ENCODE data around the gene MAN2A2. TPM values are rescaled to one million over a fixed set of nuclear protein-coding genes. Genes with fewer than 3 reads are reported as not detected.
A peak's percentile ranks its signal among the peaks of the same experiment; 100 is the strongest.

The MAN2A2 gene
- total and polyA plus RNA-seq, 2 experiments from 2014 or later: 4.3 to 7.7 TPM

DNA sequence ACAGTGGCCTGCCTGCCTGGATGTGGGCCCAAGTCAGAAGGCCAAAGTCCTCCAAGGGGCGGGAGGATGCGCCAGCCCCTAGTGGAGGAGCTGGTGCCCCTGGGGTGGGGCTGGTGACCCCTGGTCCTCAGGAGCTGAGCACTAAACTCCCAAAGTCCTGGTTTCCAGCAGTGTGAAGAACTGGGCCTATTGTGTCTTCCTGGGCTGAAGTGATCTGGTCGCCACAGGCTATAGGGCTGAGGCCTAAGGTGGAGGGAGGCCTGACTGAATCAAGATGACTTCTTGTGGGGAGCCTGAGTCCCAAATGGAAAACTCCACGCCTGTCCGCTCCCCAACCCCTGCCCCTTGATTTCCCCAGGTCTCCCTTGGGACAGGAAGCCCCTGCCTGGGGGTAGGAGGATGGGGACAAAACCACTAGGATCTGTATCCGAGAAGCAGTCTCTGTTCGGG is 19.6 kb upstream of the MAN2A2 start:
- DNase-seq: peak; percentile 39
- peak overlapping the region; percentile 69 for H3K4me2 ChIP-seq (ENCODE audit: unreplicated experiment)
- peak overlapping the region; percentile 91 for H2AFZ ChIP-seq
- H3F3A ChIP-seq (ENCODE audit: insufficient read depth): peaks cover 6% of the 10 kb centered on the region; the same call in 1 of the 2 replicates
- TF ChIP-seq EZH2phosphoT487 (IDR thresholded peaks at IDR 0.05; ENCODE audit: insufficient read depth, low read depth) (no peak), EZH2 (IDR thresholded peaks at IDR 0.05; ENCODE audit: insufficient read depth, poor library complexity, severe bottlenecking) (no peak)
- no peaks in the 10 kb centered on the region for H3K9me3 ChIP-seq (ENCODE audit: low read depth)
- no peaks in the 10 kb centered on the region for H4K20me1 ChIP-seq (ENCODE audit: insufficient read depth)
- peak overlapping the region; percentile 85 for H3K9ac ChIP-seq
- H3K4me3 ChIP-seq: peak overlapping the region; percentile 65; the same call in 1 of the 2 replicates
- H3K9me2 ChIP-seq (ENCODE audit: insufficient read depth): no peaks in the 10 kb centered on the region
- WGBS, 2 experiments (ENCODE audit: low coverage in 1 of 2, low lambda C conversion rate in 2 of 2, missing lambda C conversion rate in 2 of 2): 64 to 65% methylated on average over 7 of the region's 7 CpGs
- H3K79me2 ChIP-seq (ENCODE audit: insufficient read depth): no peaks in the 10 kb centered on the region
- peaks cover 4% of the 10 kb centered on the region; the same call in 1 of the 2 replicates for H3K4me1 ChIP-seq (ENCODE audit: insufficient read depth)
- 0 out of 2 replicates have a peak, but pooled peaks cover 1% of the 10 kb centered on the region for H3K36me3 ChIP-seq (ENCODE audit: low read depth)
- H3K27ac ChIP-seq: 0 out of 2 replicates have a peak overlapping the region, but pooled peaks have one; percentile 26
- no peaks in the 10 kb centered on the region for H3K27me3 ChIP-seq (replicated peaks; ENCODE audit: insufficient read depth)
- in situ Hi-C loops (cut with MboI): loop anchor here (10.0 to 25.0 kb wide), 2 partner anchors 229 to 571 kb away; no protein-coding TSS in a partner anchor

DNA sequence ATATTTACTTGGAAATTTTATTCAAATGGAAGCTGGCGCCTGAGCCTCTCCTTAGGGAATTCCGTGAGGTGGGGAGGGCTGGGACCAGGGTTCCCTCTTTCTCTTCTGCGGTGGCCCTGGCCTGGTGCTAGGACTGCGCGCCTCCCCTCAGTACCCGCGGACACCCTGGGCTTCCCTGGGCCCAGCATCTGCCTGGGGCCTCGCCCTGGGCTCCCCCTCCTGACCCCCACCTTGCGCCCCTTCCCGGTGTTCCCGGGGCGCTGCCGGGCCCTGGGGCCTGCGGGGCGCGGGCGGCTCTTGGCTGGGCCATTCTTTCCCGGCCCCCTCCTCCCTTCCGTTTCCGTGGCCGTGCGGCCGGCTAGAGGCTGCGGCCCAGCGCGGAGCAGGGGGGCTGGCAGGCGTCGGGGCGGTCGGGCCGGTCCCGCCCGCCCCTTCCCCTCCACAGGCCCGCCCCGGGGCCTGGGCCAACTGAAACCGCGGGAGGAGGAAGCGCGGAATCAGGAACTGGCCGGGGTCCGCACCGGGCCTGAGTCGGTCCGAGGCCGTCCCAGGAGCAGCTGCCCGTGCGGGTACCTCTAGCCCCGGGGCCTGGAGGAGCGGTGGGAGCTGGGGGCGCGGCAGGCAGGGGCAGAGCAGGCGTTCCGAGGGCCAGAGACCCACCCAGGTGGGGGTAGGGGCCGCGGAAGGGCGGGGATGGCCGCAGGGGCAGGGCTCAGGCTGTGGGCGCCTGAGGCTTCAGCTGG is 19.0 kb upstream of the MAN2A2 start, which contains the start of gene FES:
TSS of gene FES (plus strand) at position 529 of the 743 bp plus-strand sequence. CDS start 542 bp downstream, outside the sequence.
- no peaks in the 10 kb centered on the region for H3K27me3 ChIP-seq (replicated peaks; ENCODE audit: insufficient read depth)
- in situ Hi-C loops (cut with MboI): loop anchor here (10.0 to 25.0 kb wide), 2 partner anchors 229 to 572 kb away; no protein-coding TSS in a partner anchor
- peaks cover 6% of the 10 kb centered on the region; the same call in 1 of the 2 replicates for H3F3A ChIP-seq (ENCODE audit: insufficient read depth)
- no peaks in the 10 kb centered on the region for H3K9me2 ChIP-seq (ENCODE audit: insufficient read depth)
- no peak for TF ChIP-seq EZH2 (IDR thresholded peaks at IDR 0.05; ENCODE audit: insufficient read depth, poor library complexity, severe bottlenecking)
- no peak for TF ChIP-seq EZH2phosphoT487 (IDR thresholded peaks at IDR 0.05; ENCODE audit: insufficient read depth, low read depth)
- peak within 1 kb of the TSS; percentile 65 for H3K4me3 ChIP-seq
- no peaks in the 10 kb centered on the region for H3K79me2 ChIP-seq (ENCODE audit: insufficient read depth)
- H3K9me3 ChIP-seq (ENCODE audit: low read depth): no peaks in the 10 kb centered on the region
- H3K4me1 ChIP-seq (ENCODE audit: insufficient read depth): peaks cover 4% of the 10 kb centered on the region; the same call in 1 of the 2 replicates
- no peaks in the 10 kb centered on the region for H3K36me3 ChIP-seq (ENCODE audit: low read depth)
- DNase-seq: peak; percentile 53
- 4 to 8% methylated on average over 18 to 50 of the region's 58 CpGs for WGBS, 2 experiments (ENCODE audit: low coverage in 1 of 2, low lambda C conversion rate in 2 of 2, missing lambda C conversion rate in 2 of 2)
- H3K27ac ChIP-seq: 0 out of 2 replicates have a peak within 1 kb of the TSS, but pooled peaks have one; percentile 26
- peak within 1 kb of the TSS; percentile 85 for H3K9ac ChIP-seq
- H3K4me2 ChIP-seq (ENCODE audit: unreplicated experiment): peak within 1 kb of the TSS; percentile 69
- peak within 1 kb of the TSS; percentile 91 for H2AFZ ChIP-seq
- no peaks in the 10 kb centered on the region for H4K20me1 ChIP-seq (ENCODE audit: insufficient read depth)

DNA sequence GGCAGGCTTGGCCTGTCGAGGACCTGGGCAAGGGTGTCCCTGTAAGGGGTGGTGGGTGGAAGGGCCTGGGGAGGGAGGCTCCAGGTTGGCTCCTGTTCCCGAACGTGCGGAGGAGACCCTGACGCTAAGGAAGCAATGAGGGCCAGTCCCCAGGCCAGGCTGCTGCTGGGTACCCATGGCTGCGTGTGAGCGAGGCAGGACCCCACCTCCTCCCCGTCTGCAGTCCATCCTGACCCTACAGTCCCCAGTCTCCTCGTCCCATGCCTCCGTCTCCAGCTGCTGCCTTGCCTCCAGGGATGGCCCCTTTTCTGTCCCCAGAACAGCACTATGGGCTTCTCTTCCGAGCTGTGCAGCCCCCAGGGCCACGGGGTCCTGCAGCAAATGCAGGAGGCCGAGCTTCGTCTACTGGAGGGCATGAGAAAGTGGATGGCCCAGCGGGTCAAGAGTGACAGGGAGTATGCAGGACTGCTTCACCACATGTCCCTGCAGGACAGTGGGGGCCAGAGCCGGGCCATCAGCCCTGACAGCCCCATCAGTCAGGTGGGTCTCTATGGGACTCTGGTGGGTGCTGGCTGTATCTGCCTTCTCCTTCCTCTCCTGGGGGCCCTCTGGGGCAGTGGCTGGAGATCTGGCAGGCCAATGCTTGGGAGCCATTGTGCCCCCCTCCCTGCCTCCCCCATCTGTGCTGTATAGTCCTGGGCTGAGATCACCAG is 18.2 kb upstream of the MAN2A2 start:
- 47 to 59% methylated on average over 10 to 15 of the region's 16 CpGs for WGBS, 2 experiments (ENCODE audit: low coverage in 1 of 2, low lambda C conversion rate in 2 of 2, missing lambda C conversion rate in 2 of 2)
- no peaks in the 10 kb centered on the region for H3K9me2 ChIP-seq (ENCODE audit: insufficient read depth)
- DNase-seq: no peak
- H2AFZ ChIP-seq: peak overlapping the region; percentile 91
- H3F3A ChIP-seq (ENCODE audit: insufficient read depth): peaks cover 6% of the 10 kb centered on the region; the same call in 1 of the 2 replicates
- in situ Hi-C loops (cut with MboI): loop anchor here (10.0 to 25.0 kb wide), 2 partner anchors 230 to 573 kb away; no protein-coding TSS in a partner anchor
- no peaks in the 10 kb centered on the region for H3K79me2 ChIP-seq (ENCODE audit: insufficient read depth)
- peak overlapping the region; percentile 69 for H3K4me2 ChIP-seq (ENCODE audit: unreplicated experiment)
- peak overlapping the region; percentile 65 for H3K4me3 ChIP-seq
- H3K27me3 ChIP-seq (replicated peaks; ENCODE audit: insufficient read depth): no peaks in the 10 kb centered on the region
- H4K20me1 ChIP-seq (ENCODE audit: insufficient read depth): no peaks in the 10 kb centered on the region
- TF ChIP-seq EZH2phosphoT487 (IDR thresholded peaks at IDR 0.05; ENCODE audit: insufficient read depth, low read depth) (no peak), EZH2 (IDR thresholded peaks at IDR 0.05; ENCODE audit: insufficient read depth, poor library complexity, severe bottlenecking) (no peak)
- H3K27ac ChIP-seq: no peak overlapping the region
- H3K4me1 ChIP-seq (ENCODE audit: insufficient read depth): peaks cover 4% of the 10 kb centered on the region; the same call in 1 of the 2 replicates
- H3K36me3 ChIP-seq (ENCODE audit: low read depth): no peaks in the 10 kb centered on the region
- peak overlapping the region; percentile 85 for H3K9ac ChIP-seq
- H3K9me3 ChIP-seq (ENCODE audit: low read depth): no peaks in the 10 kb centered on the region

Data from GM23248 (cell line).